ENCODE measurements around the gene TMEM196.
"Not testable (repeated sequence)": the region's sequence is repeated elsewhere in the genome, so short reads cannot be mapped to it uniquely, and the experiment has no call there.

Gene TMEM196

DNA sequence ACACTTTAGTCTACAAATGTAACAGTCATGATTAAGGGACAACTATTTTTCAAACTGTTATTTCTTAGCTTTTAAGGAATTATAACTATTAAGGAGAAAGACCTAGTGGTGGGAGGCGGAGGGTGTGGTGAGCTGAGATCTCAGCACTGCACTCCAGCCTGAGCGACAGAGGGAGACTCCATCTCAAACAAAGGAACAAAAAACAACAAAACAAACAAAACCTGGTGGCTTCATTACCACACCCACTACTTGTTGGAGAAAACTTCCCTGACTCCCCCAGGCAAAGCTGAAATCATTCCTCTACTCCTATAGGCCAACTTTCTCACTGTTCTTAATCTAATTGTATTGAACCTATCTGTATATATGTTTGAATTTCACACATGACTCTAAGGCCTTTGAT lies 67.8 kb downstream of the TMEM196 start:
- no peak for DNase-seq

DNA sequence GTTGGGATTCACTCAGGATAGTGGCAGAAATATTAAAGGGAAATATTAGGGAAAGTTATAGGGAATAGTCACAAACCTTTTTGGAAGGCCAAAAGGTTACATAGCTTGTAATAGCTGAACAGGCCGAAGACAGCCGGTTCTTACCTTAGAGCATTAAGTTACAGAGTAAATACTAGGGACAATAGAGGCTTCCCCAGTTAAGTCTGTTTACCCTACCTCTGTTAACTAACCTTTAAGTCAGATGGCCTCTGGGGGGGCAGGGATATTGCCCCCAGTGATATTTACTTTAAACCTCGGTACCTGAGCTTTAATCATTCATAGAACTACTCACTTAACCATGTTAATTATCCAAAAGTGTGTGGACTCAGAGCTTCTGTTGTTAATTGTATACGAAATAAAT lies 71.9 kb downstream of the TMEM196 start:
- DNase-seq, result no peak

DNA sequence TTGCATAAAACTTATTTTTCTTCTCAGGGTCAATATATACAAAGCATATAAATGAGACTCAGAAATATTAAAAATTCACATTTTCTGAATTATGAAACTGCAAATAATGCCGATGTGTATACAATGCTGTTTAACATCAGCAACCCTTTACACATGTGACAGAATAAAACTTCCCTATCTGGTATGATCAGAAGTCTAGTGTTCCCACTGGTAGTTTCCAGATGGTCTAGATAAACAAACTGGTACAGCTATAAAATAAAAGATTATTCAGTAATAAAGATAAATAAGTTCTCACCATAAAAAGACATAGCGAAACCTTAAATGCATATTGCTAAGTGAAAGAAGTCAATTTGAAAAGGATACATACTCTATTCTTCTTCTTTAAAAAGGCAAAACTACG lies 72.5 kb downstream of the TMEM196 start:
- DNase-seq, result no peak

DNA sequence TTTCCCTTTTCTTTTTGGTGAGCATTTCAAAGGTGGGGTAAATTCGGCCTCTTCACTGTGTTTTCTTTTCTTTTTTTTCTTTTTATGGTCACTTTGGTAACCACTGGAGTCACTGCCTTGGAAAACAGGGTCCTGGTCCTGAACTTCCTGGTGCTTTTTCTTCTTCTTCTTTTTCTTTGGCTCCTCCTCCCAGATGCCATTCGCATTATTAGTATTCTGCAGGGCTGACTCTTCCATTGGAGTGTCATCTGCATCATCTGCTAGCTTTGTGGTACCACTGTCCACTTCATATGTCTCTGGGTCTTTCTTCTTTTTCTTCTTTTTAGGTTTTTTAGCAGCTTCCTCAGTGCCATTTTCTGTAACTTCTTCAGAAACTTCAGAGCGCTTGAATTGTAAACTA lies 75.1 kb downstream of the TMEM196 start:
- no peak for DNase-seq

DNA sequence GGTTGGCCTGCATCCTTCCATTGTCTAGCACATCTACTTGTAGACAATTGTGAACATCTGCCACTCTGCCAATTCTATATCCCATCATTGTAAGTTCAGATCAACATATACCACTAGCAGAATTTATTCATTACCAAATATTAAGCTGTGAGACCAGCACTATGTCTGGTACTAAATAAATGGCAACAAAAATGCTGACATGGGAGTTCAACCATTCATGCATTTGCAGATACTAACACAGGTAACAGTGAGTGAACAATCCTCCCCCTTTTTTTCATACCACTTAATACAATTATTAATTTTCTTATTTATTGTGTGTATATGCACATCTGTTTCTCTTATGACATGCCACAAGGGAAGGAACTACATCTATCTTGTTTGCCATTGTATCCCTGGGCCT lies 76.5 kb downstream of the TMEM196 start:
- no peak for DNase-seq

DNA sequence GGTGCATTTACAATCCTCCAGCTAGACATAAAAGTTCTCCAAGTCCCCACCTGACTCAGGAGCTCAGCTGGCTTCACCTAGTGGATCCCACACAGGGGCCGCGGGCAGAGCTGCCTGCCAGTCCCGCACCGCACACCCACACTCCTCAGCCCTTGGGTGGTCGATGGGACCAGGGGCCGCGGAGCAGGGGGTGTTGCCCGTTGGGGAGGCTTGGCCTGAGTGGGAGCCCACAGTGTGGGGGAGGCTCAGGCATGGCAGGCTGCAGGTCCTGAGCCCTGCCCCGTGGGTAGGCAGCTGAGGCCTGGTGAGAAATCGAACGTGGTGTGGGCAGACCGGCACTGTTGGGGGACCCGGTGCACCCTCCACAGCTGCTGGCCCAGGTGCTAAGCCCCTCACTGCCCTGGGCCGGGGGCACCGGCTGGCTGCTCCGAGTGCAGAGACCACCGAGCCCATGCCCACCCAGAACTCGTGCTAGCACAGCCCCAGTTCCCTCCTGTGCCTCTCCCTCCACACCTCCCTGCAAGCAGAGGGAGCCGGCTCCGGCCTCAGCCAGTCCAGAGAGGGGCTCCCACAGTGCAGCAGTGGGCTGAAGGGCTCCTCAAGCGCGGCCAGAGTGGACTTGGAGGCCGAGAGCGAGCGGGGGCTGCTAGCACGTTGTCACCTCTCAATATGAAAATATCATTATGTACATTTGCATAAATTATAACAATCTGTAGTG lies 81.1 kb downstream of the TMEM196 start:
- no peak for DNase-seq

DNA sequence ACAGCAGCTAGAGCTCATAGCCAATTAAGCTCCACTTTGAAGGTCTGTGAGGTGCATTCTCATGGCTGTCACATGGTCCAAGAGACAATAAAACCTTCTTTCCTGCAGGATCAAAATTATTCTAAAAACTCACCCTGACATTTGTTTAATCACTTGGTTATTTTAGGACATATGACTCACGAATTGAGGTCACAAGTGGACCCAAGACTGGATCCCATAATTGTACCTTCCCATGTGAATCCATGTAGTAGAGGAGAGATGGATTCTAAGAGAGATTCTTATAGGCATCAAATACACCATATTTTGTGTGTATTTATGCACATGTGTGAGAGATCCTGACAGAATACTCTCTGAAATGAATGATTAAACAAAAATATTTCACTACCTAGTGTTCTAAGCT lies 82.7 kb downstream of the TMEM196 start:
- DNase-seq, result no peak

DNA sequence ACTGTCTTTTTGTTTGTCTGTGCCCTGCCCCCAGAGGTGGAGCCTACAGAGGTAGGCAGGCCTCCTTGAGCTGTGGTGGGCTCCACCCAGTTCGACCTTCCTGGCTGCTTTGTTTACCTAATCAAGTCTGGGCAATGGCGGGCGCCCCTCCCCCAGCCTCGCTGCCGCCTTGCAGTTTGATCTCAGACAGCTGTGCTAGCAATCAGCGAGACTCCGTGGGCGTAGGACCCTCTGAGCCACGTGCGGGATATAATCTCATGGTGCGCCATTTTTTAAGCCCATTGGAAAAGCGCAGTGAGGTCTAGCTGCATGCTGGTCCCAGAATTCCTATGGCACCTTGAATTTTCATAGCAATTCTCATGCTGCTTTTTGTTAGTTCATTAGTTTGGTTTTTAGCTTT lies 84.3 kb downstream of the TMEM196 start:
- not testable (repeated sequence) for DNase-seq

DNA sequence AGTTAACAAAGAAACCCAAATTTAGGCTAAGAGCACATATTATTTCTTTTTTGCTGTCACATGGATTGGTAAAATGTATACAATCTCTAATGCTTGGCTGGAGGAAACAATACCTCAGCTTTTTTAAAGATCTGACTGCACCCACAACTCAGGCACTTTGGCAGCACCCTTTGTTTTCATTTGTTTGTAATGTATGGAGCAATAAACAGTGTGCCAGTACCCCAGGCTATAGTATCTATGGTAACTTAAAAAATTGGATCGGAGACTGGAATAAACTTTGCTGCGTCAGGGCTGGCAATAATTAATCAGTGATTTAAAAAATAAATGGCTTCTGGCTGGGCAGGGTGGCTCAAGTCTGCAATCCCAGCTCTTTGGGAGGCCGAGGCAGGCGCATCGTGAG lies 91.8 kb downstream of the TMEM196 start:
- DNase-seq, result no peak

DNA sequence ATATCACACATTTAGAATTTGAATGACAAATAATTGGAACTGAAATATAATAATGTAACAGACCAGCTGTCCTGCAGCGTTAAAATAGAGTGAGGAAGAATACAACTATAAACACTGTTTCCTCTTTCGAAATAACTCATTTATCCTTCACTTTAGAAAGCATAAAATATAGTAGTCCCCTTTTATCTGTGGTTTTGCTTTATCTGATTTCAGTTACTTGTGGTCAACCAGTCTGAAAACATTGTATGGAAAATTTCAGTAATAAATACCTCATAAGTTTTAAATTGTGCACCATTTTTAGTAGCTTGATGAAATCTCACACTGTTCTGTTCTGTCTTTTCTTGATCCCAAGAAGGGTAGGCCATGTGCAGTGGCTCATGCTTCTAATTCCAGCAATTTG lies 96.2 kb downstream of the TMEM196 start:
- DNase-seq, result no peak

DNA sequence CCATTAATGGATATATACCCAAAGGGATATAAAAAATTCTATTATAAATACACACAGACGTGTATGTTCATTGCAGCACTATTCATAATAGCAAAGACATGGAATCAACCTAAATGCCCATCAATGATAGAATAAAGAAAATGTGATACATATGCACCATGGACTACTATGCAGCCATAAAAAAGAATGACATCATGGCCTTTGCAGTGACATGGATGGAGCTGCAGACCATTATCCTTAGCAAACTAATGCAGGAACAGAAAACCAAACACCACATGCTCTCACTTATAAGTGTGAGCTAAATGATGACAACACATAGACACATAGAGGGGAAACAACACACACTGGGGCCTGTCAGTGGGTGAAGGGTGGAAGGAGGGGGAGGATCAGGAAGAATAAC lies 97.6 kb downstream of the TMEM196 start:
- DNase-seq, result no peak

DNA sequence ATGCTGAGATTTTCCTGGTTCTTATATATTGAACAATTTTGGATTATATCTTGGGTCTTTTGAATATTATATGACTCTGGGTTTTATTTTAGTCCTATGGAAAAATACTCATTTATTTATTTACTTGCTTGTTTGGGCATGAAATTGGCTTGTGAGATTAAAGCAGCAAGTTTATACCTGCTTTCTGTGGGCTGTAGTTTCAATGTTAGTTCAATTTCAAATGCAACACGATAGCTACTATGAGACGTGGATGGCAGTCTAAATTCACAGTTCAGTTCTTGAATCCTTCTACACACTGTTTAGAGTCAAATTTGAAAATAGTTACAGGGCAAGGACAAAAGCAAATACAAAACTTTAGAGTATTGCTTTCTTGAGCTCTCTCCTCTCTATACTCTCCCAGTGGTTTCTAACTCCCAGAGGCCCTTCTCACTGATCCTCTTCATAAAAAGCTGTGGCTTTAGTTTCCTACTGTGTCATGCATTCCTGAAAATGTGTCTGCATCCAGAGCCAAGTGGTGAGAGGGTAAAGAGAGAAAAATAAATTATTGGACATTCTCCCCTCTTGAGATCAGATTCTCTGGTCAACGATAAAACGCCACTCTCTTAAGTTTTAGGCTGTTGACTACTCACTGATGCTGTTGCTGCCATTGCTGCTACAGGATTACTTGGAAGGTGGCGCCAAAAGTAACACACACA lies 99.0 kb downstream of the TMEM196 start:
- DNase-seq, result no peak

DNA sequence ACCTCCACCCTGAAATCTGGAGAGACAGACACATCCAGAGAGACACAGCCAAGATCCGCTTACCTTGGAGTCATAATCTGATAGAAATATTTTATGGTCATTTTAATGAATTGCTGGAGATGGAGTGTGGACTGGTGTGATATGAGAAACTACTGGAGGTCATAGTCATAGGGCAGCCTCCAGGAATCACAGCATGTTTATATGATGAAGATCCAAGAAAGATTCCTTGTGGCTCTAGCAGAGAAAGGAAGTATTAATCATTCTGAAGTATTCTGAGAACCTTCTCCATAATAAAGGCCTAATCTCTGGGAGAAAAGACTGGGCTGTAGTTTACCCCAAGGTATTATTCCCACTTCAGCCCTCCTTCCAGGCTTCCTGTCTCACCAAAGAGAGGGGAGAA lies 102.6 kb downstream of the TMEM196 start:
- no peak for DNase-seq
